ENCODE measurements around the gene ANKRD29. TPM values are rescaled to one million over a fixed set of nuclear protein-coding genes. Genes with fewer than 3 reads are reported as not detected.

The ANKRD29 gene
- polyA plus RNA-seq, 3 donors: 0.92 to 14.4 (median 9.9) TPM

- no peak within 1 kb of the TSS for H3K27ac ChIP-seq (ENCODE audit: low read depth, low read length)
- 1 to 2% (median 1%) methylated on average over 34 to 45 of the region's 45 CpGs for WGBS, 3 donors
Measured at GRCh38 chr18:23689031-23689615, 26.4 kb upstream of the ANKRD29 start, which contains the start of gene LAMA3. TSS of gene LAMA3 (plus strand) at chr18:23689453. CDS start at chr18:23689684, 231 bp downstream.

- 52 to 62% (median 54%) methylated on average over 5 of the region's 5 CpGs for WGBS, 3 donors
- H3K27ac ChIP-seq (ENCODE audit: low read depth, low read length): no peak overlapping the region
Measured at GRCh38 chr18:23688528-23688927, 25.8 kb upstream of the ANKRD29 start.

DNA sequence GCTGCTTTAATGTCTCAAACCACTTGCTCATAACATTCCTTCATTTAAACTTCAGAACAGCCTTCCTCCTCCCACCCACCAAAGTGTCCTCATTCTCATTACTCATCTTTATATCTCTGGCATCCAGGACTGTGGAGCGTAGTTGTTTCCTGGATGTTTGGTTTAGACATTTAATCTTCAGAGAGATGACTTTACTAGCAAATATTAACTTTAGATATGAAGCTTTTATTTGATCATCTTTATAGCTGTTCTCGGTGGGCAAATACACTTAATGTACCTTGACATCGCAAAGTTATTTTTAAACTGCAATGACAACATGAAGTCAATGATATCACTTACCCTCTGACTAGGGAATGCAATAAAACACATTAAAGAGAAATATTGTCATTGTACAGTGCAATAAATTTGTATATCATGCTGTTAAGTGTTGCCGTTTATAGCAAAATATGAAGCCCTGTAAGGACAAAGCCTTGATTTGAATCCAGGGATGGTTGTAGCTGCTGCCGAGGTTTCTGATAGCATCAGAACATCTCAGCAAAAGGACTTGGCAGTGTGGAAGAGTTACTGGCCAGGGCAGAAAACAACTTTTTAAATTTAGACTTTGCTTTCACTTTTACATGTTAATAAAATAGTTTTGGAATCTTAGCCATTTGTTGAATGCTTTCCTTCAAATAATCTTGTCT is 21.9 kb upstream of the ANKRD29 start:
- 19 to 53% (median 46%) methylated on average over 5 of the region's 5 CpGs for WGBS, 3 donors
- no peak overlapping the region for H3K27ac ChIP-seq (ENCODE audit: low read depth, low read length)

DNA sequence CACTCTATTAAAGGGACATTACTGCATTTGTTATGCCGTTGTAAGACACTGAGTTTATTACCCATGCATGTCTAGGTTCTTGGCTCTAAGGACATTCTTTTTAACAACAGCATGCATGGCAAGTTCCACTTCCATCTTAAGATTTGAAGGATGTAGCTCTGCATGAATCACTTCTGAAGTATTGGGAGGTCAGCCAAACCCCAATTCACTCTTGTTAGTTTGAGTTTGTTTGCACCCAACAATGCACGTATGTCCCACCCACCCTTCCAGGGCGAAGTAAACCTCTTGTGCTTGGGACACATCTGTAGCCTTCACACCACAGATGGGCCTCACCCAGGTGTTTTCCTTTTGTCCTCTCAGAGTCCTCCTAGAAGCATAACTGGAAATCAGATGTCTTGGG is 21.0 kb upstream of the ANKRD29 start:
- H3K27ac ChIP-seq (ENCODE audit: low read depth, low read length): no peak overlapping the region
- WGBS, 3 donors: 42 to 71% (median 55%) methylated on average over 3 of the region's 3 CpGs

GRCh38 chr18:23683155-23683554 is 20.4 kb upstream of the ANKRD29 start:
- H3K27ac ChIP-seq (ENCODE audit: low read depth, low read length): no peak overlapping the region
- 78 to 95% (median 93%) methylated on average over 3 of the region's 3 CpGs for WGBS, 3 donors

DNA sequence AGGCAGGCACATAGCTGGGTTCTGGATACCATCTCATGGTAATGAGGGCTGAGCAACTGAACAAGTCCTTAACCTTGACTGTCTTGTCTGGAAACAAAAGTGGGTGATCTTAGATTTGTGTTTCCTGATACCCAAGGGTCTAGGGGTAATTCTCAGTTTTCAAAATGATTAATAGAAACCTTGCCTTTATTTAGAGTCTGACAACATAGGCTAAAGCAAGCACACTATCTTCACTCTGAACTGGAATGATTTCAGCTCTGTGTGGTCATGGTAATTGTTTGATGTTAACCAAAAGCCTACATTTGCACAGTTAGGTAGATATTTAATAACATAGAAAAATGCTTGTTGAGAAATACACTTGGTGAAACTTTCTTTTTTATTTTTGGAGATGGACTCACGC is 19.8 kb upstream of the ANKRD29 start:
- H3K27ac ChIP-seq (ENCODE audit: low read depth, low read length): no peak overlapping the region
- 87 to 96% (median 94%) methylated on average over 1 of the region's 1 CpG for WGBS, 3 donors

GRCh38 chr18:23682045-23682444 is 19.3 kb upstream of the ANKRD29 start:
- WGBS, 3 donors: 77 to 96% (median 88%) methylated on average over 2 of the region's 2 CpGs

GRCh38 chr18:23675896-23676295 is 13.2 kb upstream of the ANKRD29 start:
- no peak overlapping the region for H3K27ac ChIP-seq (ENCODE audit: low read depth, low read length)
- WGBS, 3 donors: 68 to 90% (median 88%) methylated on average over 3 of the region's 3 CpGs

More at GRCh38 chr18:23682045-23682444, 19.3 kb upstream of the ANKRD29 start:
- no peak overlapping the region for H3K27ac ChIP-seq (ENCODE audit: low read depth, low read length)

- H3K27ac ChIP-seq (ENCODE audit: low read depth, low read length): no peak overlapping the region
Measured at GRCh38 chr18:23675236-23675635, 12.5 kb upstream of the ANKRD29 start.

DNA sequence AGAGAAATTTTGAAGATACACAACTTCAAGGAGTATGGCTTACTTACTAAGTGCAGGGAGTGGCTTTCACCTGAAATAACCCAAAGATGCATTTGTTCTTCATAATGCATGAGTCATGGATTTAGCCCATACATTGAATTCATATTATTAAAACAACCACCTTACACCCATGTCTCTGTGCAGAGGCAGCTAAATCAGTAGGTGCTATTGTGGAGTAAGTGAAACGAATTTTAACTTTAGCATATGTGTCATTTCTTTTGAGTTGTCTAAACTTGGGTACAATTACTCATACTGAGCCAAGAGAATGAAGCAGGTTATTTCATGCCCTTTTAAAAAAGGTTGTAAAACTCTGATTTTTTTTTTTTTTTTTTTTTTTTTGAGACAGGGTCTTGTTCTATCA is 11.0 kb upstream of the ANKRD29 start:
- 76 to 84% (median 83%) methylated on average over 1 of the region's 1 CpG for WGBS, 3 donors
- no peak overlapping the region for H3K27ac ChIP-seq (ENCODE audit: low read depth, low read length)

DNA sequence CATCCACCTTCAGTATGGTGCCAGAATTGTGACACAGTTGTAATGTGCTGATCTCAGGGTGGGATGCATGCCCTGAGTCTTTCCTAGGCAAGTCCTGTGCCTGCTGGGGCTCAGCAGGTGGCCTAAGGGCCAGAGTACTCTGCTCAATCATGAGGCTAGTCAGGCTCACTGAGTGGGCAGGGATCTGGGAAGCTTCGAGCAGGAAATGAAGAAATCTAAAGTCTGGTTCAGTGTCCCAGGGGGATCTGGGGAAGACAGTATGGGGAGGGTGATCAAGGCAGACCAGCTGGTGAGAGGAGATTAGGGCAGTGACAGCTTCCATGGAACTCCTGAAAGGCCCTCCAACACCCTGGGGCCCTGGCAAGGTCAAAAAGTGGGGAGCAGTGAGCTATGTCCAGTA is 8.9 kb upstream of the ANKRD29 start:
- WGBS, 3 donors: 44 to 63% (median 45%) methylated on average over 1 of the region's 1 CpG
- no peak overlapping the region for H3K27ac ChIP-seq (ENCODE audit: low read depth, low read length)

GRCh38 chr18:23669804-23670405 is 7.2 kb upstream of the ANKRD29 start:
- H3K27ac ChIP-seq (ENCODE audit: low read depth, low read length): no peak overlapping the region
- WGBS, 3 donors: 69 to 80% (median 80%) methylated on average over 4 of the region's 4 CpGs

- 72 to 78% (median 72%) methylated on average over 8 of the region's 8 CpGs for WGBS, 3 donors
Measured at GRCh38 chr18:23669202-23669766, 6.6 kb upstream of the ANKRD29 start.

DNA sequence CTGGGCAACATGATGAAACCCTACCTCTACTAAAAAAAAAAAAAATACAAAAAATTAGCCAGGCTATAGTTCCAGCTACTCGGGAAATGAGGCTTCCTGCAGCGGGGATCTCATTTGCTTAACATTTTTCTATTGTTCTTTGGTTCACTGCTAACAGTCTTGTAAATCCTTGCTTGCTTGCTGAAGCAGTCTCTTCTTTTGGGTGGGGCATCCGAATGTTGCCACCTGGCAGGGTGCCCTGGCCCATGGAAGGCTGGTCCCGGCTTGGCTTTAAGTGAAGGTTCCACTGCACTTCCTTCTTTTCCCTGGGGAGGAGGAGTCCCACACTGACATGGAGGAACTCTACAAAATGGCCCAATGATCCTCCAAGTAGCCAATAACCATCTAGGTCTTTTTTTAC is 6.0 kb upstream of the ANKRD29 start:
- H3K27ac ChIP-seq (ENCODE audit: low read depth, low read length): no peak overlapping the region
- WGBS, 3 donors: 40 to 47% (median 44%) methylated on average over 4 of the region's 4 CpGs

More at GRCh38 chr18:23669202-23669766, 6.6 kb upstream of the ANKRD29 start:
- no peak overlapping the region for H3K27ac ChIP-seq (ENCODE audit: low read depth, low read length)

DNA sequence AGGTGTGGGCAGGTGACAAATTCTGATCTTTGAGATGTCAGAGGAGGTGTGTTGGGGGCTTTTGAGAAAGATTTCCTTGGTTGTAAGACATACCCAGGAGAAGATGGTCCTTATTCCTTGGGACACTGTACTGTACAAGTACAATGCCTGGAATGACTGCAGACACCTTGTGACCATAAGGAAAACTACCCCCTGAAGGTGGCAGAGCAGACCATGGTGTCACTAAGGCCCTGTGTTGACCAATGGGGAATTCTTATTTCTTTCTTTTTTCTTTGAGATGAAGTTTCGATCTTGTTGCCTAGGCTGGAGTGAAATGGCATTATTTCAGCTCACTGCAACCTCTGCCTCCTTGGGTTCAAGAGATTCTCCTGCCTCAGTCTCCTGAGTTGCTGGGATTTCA is 4.4 kb upstream of the ANKRD29 start:
- WGBS, 3 donors: 88 to 94% (median 89%) methylated on average over 1 of the region's 1 CpG
- no peak overlapping the region for H3K27ac ChIP-seq (ENCODE audit: low read depth, low read length)

GRCh38 chr18:23664674-23665073 is 2.0 kb upstream of the ANKRD29 start:
- H3K27ac ChIP-seq (ENCODE audit: low read depth, low read length): no peak overlapping the region
- 54 to 75% (median 71%) methylated on average over 6 of the region's 6 CpGs for WGBS, 3 donors

DNA sequence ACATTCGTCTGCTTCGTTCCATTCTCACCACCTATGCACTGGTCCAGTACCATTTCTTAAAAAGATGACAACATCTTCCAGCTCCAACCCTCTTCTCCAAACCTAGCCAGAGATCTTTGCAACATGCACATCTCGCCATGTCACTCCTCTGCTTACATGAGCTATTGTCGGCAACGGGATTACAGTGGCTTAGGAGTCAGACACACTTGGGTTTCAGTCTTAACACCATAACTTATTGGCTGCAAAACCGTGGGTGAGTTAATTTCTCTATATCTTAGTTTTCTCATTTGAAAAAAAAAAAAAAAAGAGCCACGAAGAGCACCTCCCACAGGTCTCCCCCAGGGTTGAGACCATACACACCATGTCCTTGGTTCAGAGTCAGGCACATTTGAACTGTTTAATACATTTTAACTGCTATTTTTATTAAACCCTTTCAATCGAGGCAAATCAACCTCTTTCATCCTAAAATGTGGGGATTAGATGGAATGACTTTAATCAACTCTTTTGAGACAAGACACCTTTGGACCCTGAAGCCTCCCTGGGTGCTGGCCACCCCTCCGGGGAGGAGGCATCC is 889 bp downstream of the ANKRD29 start:
- no peak overlapping the region for H3K27ac ChIP-seq (ENCODE audit: low read depth, low read length)
- WGBS, 3 donors: 40 to 51% (median 45%) methylated on average over 9 of the region's 9 CpGs

GRCh38 chr18:23658285-23658684 is 4.4 kb downstream of the ANKRD29 start:
- H3K27ac ChIP-seq (ENCODE audit: low read depth, low read length): no peak overlapping the region
- 87 to 95% (median 92%) methylated on average over 5 of the region's 5 CpGs for WGBS, 3 donors

DNA sequence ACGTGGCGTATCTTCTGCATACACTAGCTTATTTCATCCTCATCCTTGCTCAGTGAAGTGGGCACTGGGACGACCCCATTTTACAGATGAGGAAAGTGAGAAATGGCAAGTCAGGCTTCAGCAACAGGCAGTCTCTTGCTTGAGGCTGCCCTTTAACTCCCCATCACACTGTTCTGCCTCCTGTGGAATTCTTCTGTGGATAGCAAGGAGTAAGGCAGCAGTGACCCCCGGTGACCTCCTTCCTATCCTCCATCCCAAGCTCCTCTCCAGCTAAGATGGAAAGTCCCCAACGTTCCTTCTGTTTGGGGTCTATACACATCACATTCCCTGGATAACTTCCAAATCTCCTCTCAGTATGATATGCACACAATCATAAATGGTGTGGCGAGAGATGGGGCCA is 10.5 kb downstream of the ANKRD29 start:
- H3K27ac ChIP-seq (ENCODE audit: low read depth, low read length): no peak overlapping the region
- WGBS, 3 donors: 77 to 85% (median 80%) methylated on average over 6 of the region's 6 CpGs

Data from adipose tissue (tissue), 3 donors.